Suppressor macrophage treated with lipopolysaccharide for 1 hour (primary cell): ENCODE data around the gene CFI.

Source experiments
- DNase-seq, 3 donors: peaks; one replicate each; pipeline ENCODE4 v3.0.0-alpha.2; 2020 to 2022

Gene CFI

DNA sequence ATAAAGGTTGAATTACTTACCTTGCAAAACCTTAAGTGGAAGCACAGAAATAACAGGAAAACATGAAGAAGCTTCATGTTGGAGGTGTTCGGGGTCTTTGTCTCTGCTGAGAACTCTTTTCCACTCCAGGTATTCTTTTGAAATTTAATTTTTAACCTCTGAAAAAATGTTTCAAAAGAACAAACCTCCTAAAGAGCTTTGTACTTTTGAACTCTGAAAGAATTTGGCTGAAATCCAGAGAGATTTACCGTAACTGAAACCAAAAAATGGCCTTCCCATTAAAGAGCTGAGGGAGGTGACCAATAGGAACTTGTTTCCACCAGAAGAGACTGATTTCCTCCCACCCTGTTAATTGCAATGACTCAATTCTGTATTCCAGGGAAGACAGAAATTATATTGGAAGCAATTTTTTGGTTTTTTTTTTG lies at the start of gene CFI:
TSS of gene CFI (minus strand) at position 105 of the 425 bp plus-strand sequence. CDS start at position 77, 28 bp downstream.
- DNase-seq, result peak in 1 of 3 donors; percentile 18

DNA sequence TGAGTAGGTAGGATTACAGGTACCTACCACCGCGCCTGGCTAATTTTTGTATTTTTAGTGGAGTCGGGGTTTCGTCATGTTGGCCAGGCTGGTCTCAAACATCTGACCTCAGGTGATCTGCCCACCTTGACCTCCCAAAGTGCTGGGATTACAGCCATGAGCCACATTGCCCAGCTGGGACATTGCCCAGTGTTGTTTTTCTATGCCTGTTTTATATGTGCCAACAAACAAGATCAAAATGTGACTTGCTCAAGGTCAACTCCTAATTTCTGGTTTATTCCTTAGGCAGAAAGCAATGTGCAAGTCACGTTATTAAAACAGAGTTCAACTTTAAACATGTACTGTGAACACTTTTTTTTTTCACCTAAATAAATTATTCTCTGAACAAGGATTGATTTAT lies 48.8 kb upstream of the CFI start:
- no peak for DNase-seq

DNA sequence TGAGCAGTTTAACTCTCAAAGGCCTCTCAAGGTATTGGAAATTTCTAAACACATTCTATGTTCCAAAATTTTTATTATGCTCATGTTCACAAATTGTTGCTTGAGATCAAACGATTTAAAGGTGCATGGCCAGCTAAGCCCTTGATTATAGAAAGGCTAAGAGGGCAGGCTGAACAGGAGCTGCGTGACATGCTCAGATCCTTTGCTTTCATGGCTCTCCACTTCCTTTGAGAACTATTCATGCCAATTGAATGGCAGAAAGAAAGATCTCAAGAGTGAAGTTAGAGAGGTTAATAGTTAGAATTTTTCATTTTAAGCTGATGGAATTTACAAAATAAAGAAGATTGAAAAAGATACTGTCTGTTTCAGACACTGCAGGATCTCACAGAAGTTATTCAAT lies 46.7 kb upstream of the CFI start:
- DNase-seq, result no peak

DNA sequence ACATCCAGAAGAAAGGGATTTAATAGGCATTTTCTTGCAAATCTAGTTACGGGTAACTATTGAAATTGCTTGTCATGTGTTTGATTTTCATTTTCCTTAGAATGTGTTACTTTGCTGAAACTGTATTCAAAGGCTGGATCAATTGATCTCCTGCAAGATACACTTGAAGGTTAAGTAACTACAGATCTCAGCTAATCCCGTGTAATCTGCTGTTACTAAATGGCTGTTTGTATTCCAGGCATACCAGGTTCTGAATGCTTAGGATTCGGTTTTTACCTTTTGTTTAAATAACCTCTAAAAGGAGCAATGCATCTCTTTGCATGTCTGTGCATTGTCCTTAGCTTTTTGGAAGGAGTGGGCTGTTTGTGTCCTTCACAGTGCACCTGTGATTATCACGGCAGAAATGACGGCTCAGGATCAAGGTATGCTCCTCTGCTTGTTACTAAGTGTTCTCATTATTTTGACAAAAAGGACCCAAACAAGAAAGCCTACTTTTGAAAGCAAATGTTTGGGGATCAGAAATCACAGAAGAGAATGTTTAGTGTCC lies 46.2 kb upstream of the CFI start, which contains the start of gene LRIT3:
TSS of gene LRIT3 (plus strand) at position 212 of the 547 bp plus-strand sequence. CDS start at position 307, 95 bp downstream.
- no peak for DNase-seq

DNA sequence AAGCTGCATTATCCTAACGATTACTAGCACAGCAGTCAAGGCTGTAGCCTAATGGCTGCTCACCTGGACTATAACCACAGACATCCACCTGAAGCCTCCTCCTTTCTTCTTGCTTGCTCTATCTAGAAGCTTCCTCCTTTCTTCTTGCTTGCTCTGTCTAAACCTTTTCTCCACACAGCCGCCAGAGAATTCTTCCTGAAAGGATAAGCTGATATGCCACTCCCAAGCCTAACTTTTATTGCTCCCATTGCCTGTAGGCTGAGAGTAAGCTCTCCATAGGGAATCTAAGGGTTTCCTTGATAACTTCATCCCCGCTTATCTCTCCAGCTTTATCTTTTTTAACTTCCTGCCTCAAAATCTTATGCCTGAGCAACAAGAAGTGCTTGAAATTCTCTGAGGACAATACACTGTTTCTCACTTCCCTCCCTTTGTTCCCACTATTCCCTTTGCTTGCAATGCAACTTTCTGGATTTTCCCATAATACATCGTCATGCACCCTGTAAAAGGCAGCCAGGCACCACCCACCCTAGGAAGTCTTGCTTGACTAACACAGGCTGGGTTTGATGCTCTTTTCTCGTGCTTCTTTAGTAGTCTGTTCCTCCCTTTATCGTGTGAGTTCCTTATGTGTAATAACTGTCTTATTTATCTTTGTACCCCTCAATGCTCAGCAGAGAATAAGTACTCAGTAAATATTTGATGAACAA lies 44.7 kb upstream of the CFI start:
- no peak for DNase-seq

DNA sequence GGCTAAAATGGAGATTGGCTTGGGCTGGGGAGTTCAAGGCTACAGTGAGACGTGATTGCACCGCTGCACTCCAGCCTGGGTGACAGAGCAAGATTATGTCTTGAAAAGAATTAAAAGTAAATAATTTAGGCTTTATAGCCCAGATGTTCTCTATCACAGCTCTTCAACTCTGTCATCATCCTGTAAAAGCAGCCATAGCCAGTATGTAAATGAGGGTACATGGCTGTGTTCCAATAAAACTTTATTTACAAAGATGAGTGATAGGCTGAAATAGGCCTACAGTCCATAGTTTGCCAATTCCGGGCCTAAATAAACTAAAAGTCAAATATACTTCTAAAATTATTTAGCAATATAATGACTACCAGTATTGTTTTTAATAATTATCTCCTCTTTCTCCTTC lies 35.2 kb upstream of the CFI start:
- DNase-seq, result no peak

DNA sequence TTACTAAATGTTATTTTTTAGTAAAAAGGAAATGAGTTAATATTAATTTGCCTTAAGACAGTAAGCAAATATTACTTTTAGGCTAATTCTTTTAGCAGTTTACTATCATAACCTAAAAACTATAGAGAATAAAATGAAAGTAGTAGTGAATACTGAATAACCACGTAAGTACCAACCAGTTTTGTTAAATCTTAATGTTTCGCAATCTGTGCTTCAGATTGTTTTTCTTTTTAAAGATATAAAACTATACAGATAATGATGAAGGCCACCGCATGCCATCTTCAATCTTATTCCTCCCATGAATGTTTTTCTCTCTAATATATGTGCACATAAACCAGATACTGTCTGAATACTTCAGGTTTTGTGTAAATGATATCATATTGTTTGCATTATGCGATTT lies 32.0 kb upstream of the CFI start:
- DNase-seq, result no peak

DNA sequence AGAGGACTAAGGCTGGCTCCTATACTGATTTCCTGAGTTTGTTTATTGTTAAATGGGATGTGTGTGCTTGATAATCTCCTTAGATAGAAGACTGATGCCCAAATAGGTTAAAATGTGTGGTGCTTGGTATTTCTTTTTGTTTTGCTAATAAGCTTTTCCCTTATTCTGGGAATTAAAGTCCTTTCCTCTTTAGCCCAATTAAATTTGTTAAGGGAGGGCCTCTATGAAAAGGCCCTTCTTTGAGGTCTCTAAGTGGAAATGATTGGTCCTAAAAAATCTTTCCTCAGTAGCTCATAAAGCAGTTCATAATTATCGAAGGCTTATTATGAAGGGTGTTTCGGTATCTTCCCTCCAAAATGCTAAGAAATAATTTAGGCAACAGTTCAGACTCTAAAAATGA lies 25.9 kb upstream of the CFI start, which contains the start of gene RRH:
TSS of gene RRH (plus strand) at position 301 of the 400 bp plus-strand sequence. CDS start at position 357, 56 bp downstream.
- no peak for DNase-seq

DNA sequence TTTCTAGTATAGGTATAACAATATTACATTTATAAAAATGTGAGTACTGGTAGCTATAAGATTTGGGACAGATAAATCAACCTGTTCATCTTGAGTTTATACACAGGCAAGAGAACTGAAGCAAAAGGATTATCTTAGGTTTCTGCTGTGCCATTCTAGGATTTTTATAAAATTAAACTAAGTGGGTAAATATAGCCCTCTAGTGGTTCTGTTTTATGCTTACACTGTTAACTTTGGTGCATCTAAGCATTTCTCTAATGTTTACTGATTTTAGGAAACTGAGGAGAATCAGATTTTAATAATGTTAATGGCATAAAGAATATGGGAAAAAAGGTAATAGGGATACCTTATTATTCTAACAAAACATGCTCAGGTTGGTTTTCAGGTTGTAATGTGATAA lies 24.9 kb upstream of the CFI start:
- DNase-seq, result peak; percentile 10 to 63 (median 53)

DNA sequence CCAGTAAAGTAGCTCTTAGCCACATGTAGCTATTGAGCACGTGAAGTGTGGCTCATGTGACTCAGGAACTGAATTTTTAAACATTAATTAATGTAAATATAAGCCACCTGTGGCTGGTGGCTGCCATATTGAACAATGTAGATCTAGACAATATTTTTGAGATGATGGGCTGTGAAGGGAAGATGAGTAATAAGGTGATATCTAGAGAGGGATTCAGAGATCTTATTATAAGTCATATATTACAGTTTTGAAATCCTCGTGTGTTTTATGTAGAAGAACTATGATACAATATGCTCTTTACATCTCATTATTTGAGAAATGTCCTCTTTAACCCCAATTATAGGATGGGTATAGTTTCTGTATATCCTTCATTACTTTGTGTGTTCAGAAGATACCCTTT lies 19.4 kb upstream of the CFI start:
- DNase-seq, result no peak

DNA sequence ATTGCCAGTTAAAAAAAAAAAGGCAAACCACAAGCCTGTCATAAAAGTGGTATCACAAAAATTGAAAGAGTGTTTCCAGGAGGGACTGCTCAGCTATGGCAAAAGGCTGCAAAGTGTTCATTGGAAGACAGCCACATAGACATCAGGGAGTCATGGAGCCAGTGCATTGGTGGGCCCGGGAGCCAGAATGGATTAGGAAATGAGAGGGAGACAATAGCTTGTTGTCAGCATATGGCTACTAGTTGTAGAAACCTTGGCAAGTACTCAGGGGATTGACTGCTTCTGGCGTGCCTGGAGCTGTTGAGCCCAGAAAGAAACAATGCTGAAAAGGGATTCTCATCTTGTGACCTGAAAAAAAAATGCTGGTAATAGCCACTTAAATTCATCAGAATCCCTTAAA lies 18.8 kb upstream of the CFI start:
- DNase-seq, result no peak

DNA sequence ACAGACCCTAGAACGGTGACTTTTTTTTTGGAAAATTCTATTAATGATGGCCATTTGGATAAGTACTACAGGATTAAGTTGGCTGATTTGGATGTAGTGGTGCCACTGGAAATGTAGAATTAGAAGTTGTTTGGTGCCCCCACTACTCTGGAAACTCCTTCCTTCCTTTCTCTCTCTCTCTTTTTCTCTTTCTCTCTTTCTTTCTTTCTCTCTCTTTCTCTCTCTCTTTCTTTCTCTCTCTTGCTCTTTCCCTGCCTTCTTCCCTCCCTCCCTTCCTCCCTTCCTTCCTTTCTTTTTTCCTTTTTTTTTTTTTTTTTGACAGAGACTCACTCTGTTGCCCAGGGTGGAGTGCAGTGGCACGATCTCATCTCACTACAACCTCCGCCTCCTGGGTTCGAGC lies 16.5 kb upstream of the CFI start:
- no peak for DNase-seq

DNA sequence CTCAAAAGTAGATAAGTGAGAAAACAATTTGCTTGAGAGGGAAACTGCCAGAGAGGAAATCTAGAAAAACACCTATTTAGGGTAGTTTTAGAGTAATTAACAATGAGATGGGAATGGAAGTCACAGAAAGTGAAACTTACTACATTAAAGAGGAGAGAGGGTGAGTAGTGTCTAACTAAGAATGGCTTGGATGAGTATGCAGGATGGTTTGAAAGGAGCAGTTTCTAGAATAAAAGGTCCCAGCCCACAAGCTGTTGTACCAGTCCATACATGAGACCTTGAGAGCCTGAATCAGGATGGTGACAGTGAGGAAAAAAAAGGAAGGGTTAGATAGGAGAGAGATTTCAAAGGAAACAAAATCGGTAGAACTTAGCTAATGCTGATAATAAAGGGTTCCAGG lies 15.1 kb upstream of the CFI start:
- no peak for DNase-seq

DNA sequence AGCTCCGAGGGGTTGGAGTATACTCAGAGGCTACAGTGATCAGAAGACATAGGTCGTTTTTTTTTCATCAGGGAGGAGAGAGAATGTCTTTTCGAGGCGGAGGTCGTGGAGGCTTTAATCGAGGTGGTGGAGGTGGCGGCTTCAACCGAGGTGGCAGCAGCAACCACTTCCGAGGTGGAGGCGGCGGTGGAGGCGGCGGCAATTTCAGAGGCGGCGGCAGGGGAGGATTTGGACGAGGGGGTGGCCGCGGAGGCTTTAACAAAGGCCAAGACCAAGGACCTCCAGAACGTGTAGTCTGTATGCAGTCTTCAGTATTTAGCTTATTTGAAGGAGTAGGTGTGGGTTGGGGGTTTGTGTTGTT lies 14.3 kb upstream of the CFI start:
- peak in 2 of 3 donors; percentile 8 to 11 for DNase-seq

DNA sequence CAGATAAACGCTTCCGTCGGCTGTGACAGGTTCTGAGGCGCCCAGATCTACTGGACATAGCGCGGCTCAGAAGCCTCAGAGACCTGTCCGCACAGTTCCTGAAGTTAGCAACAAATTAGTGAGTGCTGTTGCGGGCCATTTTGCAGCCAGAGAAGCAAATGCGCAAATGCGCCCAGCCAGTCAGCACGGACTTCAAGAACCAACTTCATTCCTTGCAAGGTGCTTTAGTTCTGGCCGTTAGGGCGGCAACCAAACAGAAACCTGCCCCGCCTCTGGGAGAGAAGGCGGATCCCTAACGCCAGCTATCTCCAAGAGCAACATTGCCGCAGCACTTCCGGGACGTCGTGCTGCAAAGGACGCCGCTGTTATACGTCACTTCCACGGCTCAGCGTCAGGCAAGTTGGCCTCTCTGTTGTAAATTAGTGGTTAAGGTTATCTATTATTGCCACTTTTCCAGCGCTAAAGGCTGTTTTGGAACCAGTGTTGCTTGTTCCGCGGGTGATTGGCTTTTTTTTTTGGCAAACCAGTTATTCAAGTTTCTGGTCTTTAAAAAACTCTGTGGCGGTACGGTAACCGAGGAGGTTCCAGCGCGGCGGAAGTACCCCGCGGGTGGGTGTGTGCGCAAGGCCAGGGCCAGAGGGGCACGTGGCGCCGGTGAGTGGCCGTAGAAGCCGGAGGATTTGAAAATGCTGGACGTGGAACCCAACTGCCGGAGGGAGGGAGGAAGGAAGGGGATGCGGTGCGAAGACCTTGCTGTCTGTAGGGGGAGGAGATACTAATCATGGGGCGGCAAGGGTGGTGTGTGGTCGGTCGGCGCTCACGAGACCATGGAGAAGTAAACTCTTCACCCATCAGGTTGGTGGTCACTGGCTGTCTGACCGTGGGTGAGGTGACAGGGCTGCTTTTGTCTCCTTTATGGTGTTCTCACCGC lies 13.6 kb upstream of the CFI start, which contains the start of gene GAR1:
TSS of gene GAR1 (plus strand) at position 612 of the 931 bp plus-strand sequence. CDS start 403 bp downstream, outside the sequence.
- DNase-seq, result peak; percentile 92 to 95 (median 93)

DNA sequence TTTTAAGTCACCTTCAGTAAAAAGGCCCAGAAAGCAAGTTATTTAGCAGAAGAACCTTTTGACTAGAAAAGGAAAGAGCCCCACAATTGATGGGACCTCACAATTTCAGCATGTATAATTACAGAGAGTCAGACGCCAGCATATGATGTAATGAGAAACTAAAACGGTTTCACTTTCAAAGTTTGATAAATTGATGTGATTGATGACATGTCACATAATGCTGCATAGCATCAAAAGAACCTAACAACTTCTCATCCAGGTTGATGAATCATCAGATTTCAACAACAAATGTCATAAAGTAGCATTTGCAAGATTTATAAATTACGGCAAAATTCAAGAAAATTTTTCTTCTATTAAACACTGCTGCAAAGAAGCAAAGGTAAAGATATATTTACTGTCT lies 9.9 kb upstream of the CFI start:
- DNase-seq, result peak in 1 of 3 donors; percentile 23

DNA sequence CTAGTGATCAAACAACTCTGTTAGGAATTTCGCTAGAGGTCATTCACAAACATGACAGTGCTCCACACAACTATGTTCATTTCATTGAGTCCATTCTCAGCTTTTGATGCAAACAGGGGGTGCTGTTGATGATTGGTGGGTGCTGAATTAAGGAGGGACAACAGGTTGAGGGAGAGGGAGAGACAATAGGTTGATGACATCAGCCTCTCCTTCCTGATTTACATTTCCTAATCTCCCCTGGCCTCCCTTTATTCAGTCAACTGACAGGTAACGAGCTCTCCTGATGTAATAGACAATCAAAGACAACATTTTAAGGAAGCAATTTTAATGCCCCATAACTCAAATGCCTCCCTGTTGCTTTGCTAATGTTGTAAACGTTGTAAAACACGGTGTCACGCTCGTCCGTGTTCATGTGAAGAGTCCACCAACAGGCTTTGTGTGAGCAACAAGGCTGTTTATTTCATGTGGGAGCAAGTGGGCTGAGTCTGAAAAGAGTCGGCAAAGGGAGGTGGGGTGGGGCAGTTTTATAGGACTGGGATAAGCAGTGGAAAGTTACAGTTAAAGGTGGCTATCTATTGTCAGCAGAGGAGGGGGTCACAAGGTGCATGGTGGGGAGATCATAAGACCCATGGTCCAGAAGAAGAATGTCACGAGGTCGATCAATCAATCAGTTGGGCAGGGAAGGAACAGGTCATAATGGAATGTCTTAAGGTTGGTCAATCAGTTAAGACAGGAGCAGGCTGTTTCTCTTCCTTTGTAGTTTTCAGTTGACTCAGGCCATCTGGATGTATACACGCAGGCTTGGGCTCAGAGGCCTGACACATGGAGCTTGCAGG lies 9.0 kb upstream of the CFI start:
- no peak for DNase-seq

DNA sequence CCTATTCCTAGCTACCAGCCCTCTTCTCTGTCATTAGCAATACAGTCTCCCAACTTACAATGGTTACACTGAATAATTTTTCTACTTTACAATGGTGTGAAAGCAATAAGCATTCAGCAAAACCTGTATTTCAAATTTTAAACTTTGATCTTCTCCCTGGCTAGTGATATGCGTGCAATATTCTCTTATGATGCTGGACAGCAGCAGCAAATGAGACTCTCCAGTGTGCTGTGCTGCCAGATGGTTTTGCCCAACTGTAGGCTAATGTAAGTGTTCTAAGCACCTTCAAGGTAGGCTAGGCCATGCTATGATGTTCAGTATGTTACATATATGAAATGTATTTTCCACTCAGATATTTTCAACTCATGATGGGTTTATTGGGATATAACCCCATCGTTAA lies 7.9 kb upstream of the CFI start:
- no peak for DNase-seq

DNA sequence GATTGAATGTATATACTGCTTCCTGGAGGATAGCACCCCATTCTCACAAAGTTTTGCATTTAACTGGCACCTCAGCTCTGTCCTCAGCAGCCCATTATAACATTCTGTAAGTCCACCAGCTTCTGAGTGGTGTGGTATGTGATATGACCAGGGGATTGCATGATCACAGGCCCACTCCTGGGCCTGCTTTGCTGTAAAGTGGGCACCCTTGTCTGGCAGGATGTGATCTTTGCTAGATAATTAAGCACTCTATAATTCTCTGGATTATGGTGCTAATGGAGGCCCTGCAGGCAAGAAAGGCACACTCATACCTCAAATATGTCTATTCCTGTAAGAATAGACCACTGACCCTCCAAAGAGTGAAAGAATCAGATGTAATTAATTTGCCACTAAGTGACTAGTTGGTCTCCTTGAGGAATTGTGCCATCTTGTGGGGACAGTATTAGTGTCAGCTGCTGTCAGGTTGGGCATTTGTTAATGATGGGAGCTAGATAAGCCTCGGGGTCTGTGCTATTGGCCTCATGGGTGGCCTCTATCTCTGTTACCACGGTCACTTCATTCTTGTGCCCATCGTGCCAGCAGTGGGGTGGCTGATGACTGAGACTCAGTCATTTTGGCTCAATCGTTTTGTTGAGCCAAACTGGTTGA lies 2.2 kb upstream of the CFI start:
- peak; percentile 32 to 41 (median 40) for DNase-seq

DNA sequence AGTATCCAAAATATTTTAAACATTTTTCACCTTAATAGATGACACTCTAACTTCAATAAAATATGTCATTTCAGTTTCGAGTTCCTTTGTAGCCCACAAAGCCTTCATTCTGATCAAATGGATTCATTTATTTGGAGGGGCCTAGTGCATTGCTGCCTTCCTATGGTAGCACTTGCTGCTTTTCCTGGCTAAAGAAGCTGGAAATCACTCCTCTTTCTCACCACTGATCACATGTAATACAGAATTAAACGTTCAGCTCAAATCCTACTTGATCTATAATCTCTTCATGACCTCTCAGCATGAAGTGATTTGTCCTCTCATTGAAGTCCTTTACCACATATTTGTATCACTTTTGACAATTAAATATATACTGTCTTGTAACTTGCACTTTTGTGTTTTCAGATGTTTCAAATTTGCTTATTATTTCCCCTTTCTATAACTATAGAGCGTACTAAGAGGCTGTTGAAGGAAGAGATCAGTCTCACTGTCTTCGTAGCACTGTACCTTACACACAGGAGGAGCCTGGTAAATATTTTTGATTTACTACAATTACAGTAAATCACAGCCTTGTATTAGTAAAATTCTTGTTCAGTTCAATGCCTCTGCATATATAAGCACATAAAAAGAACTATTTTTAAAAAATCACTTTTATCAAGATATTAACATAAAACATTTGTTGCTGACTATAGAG lies 555 bp downstream of the CFI start:
- no peak for DNase-seq

DNA sequence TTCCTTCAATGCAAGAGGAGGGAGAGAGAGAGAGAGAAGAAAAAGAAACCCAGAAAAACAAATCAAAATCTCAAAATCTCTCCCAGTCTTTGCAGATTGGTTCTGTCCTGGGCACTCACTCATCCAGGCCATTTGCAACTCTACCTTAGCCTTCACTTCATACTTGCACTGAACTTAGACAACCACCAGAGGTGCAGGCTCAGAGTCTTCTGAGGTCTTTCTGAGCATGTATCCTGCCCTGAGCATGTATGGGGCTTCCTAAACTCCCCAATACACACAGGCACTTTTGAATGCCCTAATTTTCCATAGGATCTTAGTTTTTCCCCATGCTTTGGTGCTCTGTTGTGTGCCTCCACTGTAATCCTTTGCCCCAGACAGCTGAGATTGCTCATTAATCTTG lies 2.9 kb downstream of the CFI start:
- DNase-seq, result no peak
